ENCODE results near the gene CNTN4.

The CNTN4 gene

DNA sequence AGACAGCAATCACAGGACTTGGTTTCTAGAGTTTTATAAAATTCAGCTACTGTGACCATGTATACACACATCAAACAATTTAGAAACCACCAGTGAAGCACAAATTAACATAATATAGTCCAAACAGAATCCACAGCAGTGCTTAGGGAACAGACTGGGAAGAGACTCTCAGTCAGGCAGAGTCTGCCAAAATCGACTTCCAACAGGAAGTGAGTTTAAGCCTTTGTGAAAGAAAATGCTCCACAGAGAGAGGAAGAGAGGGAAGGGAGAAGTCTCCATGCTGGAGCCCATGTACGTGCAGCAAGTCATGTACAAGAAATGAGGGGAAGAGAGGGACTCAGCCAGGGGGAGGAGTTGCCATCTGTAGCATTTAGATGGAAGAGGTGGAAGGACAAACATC, 838.9 kb downstream of the CNTN4 start:
- no peak overlapping the region for H3K9ac ChIP-seq (ENCODE audit: low read length)
- no peaks in the 10 kb centered on the region for H3K9me3 ChIP-seq (ENCODE audit: low read length)
- H3K4me2 ChIP-seq (ENCODE audit: low read length), result no peak overlapping the region
- H2AFZ ChIP-seq (ENCODE audit: low read length), result no peak overlapping the region
- H3K9me2 ChIP-seq (ENCODE audit: low read depth, low read length), result no peaks in the 10 kb centered on the region
- H3K4me3 ChIP-seq (ENCODE audit: low read depth, low read length, poor library complexity, severe bottlenecking), result no peak overlapping the region
- H3K79me2 ChIP-seq (ENCODE audit: insufficient read depth, low read length), result no peaks in the 10 kb centered on the region
- H3K27me3 ChIP-seq (ENCODE audit: insufficient read depth, low read length), result no peaks in the 10 kb centered on the region
- TF ChIP-seq EZH2 (IDR thresholded peaks at IDR 0.05; ENCODE audit: borderline replicate concordance, low read length) (no peak), CTCF (IDR thresholded peaks at IDR 0.05; ENCODE audit: low read length) (no peak)
- H3K36me3 ChIP-seq (ENCODE audit: insufficient read depth, low read length), result no peaks in the 10 kb centered on the region
- H3K4me1 ChIP-seq (ENCODE audit: insufficient read depth, low read length, severe bottlenecking), result no peaks in the 10 kb centered on the region
- H4K20me1 ChIP-seq (ENCODE audit: insufficient read depth, low read length), result no peaks in the 10 kb centered on the region
- no peak overlapping the region for H3K27ac ChIP-seq (ENCODE audit: low read depth, low read length, poor library complexity, severe bottlenecking)
- no peaks in the 10 kb centered on the region for H3F3A ChIP-seq (ENCODE audit: insufficient read depth, low read length)

GRCh38 chr3:2938711-2939110, 840.0 kb downstream of the CNTN4 start:
- Histone ChIP-seq H3K4me2 (ENCODE audit: low read length) (no peak overlapping the region), H3K4me1 (ENCODE audit: insufficient read depth, low read length, severe bottlenecking) (no peaks in the 10 kb centered on the region), H4K20me1 (ENCODE audit: insufficient read depth, low read length) (no peaks in the 10 kb centered on the region), H3F3A (ENCODE audit: insufficient read depth, low read length) (no peaks in the 10 kb centered on the region), H3K9me2 (ENCODE audit: low read depth, low read length) (no peaks in the 10 kb centered on the region), H3K36me3 (ENCODE audit: insufficient read depth, low read length) (no peaks in the 10 kb centered on the region), H3K27me3 (ENCODE audit: insufficient read depth, low read length) (no peaks in the 10 kb centered on the region), H3K79me2 (ENCODE audit: insufficient read depth, low read length) (no peaks in the 10 kb centered on the region), H3K9ac (ENCODE audit: low read length) (no peak overlapping the region), H3K4me3 (ENCODE audit: low read depth, low read length, poor library complexity, severe bottlenecking) (no peak overlapping the region), H3K9me3 (ENCODE audit: low read length) (no peaks in the 10 kb centered on the region), H3K27ac (ENCODE audit: low read depth, low read length, poor library complexity, severe bottlenecking) (no peak overlapping the region), H2AFZ (ENCODE audit: low read length) (no peak overlapping the region)
- TF ChIP-seq CTCF (IDR thresholded peaks at IDR 0.05; ENCODE audit: low read length) (no peak), EZH2 (IDR thresholded peaks at IDR 0.05; ENCODE audit: borderline replicate concordance, low read length) (no peak)

DNA sequence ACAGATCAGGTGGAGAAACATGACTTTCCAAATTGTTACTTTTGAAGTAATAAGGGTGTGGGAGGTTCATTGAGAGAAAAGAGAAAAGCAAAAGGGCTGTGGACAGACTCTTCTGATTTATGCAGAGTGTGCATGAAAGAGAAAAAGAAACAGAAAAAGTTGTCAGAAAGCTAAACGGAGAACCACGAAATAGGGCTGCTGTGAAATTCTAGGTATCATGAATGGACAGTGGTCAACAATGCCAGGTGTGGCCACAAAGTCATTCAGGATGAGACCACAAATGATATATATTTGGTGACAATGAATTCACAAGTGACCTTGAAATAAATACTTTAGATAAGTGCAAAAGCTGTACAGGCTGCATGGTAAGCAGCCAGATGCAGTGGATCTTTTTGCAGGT, 841.4 kb downstream of the CNTN4 start:
- Histone ChIP-seq H4K20me1 (ENCODE audit: insufficient read depth, low read length) (no peaks in the 10 kb centered on the region), H3K79me2 (ENCODE audit: insufficient read depth, low read length) (no peaks in the 10 kb centered on the region), H2AFZ (ENCODE audit: low read length) (no peak overlapping the region), H3K36me3 (ENCODE audit: insufficient read depth, low read length) (no peaks in the 10 kb centered on the region), H3K4me1 (ENCODE audit: insufficient read depth, low read length, severe bottlenecking) (no peaks in the 10 kb centered on the region), H3K9ac (ENCODE audit: low read length) (no peak overlapping the region), H3K9me3 (ENCODE audit: low read length) (no peaks in the 10 kb centered on the region), H3F3A (ENCODE audit: insufficient read depth, low read length) (no peaks in the 10 kb centered on the region), H3K27me3 (ENCODE audit: insufficient read depth, low read length) (no peaks in the 10 kb centered on the region), H3K4me3 (ENCODE audit: low read depth, low read length, poor library complexity, severe bottlenecking) (no peak overlapping the region), H3K9me2 (ENCODE audit: low read depth, low read length) (no peaks in the 10 kb centered on the region), H3K27ac (ENCODE audit: low read depth, low read length, poor library complexity, severe bottlenecking) (no peak overlapping the region), H3K4me2 (ENCODE audit: low read length) (no peak overlapping the region)
- TF ChIP-seq EZH2 (IDR thresholded peaks at IDR 0.05; ENCODE audit: borderline replicate concordance, low read length) (no peak), CTCF (IDR thresholded peaks at IDR 0.05; ENCODE audit: low read length) (no peak)
